GM12878 (cell line): Measurements from ENCODE around the gene PSMB7.

Experiments used
- NR2C2 ChIP-seq: IDR thresholded peaks from 2 replicates; pipeline ENCODE4 v1.6.1; 2011; ENCODE audit warnings: borderline replicate concordance, low read depth; ENCODE audit not compliant: control insufficient read depth, insufficient read length
- YY1 ChIP-seq: IDR thresholded peaks from 2 replicates; pipeline ENCODE4 v1.6.1; 2011; ENCODE audit warnings: low read depth, mild to moderate bottlenecking, low read length
- ZZZ3 ChIP-seq: IDR thresholded peaks from 2 replicates; pipeline ENCODE4 v1.6.1; 2011; ENCODE audit warnings: low read depth; ENCODE audit not compliant: control insufficient read depth, insufficient read length
- TF ChIP-seq, protein P1 (sequence below): IDR thresholded peaks from 2 replicates; pipeline ENCODE4 v1.6.1; 2012; ENCODE audit warnings: mild to moderate bottlenecking, low read depth, low read length

DNA sequence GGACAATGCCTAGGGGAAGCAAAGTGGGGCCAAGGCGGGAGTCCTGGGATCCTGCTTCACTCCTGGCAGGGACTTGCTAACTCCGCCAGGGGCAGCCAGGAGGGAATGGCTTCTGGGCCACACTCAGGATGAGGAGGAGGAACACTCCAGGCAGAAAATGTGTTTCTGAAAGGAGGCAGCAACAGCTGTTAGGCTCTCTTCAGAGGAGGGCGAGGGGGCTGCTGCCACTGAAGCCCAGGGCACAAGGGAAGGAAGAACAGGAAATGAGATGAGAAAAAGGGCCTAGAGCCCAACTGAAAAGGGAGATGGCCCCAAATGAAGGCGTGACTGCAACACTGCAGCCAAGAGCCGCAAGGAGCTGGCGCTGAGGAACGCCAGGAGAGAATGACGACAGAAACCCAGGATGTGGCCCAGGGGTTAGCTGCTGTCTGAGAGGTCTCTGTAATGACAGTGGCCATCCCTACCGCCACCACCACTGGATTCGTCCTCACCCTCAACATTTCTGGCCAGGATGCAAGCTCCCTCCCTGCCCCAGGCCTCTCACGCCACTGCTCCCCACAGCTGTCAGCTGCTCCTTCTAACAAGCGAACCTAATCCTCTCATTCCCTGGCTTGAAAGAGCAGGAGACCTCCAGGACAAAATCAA lies 15.8 kb downstream of the PSMB7 start:
- TF ChIP-seq, protein P1, sequence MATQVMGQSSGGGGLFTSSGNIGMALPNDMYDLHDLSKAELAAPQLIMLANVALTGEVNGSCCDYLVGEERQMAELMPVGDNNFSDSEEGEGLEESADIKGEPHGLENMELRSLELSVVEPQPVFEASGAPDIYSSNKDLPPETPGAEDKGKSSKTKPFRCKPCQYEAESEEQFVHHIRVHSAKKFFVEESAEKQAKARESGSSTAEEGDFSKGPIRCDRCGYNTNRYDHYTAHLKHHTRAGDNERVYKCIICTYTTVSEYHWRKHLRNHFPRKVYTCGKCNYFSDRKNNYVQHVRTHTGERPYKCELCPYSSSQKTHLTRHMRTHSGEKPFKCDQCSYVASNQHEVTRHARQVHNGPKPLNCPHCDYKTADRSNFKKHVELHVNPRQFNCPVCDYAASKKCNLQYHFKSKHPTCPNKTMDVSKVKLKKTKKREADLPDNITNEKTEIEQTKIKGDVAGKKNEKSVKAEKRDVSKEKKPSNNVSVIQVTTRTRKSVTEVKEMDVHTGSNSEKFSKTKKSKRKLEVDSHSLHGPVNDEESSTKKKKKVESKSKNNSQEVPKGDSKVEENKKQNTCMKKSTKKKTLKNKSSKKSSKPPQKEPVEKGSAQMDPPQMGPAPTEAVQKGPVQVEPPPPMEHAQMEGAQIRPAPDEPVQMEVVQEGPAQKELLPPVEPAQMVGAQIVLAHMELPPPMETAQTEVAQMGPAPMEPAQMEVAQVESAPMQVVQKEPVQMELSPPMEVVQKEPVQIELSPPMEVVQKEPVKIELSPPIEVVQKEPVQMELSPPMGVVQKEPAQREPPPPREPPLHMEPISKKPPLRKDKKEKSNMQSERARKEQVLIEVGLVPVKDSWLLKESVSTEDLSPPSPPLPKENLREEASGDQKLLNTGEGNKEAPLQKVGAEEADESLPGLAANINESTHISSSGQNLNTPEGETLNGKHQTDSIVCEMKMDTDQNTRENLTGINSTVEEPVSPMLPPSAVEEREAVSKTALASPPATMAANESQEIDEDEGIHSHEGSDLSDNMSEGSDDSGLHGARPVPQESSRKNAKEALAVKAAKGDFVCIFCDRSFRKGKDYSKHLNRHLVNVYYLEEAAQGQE: no peak
- TF ChIP-seq ZZZ3: no peak
- no peak for TF ChIP-seq NR2C2
- TF ChIP-seq YY1: no peak
